SHP77 treated with DMSO at 0.1 percent for 48 hours (cell line): ENCODE results near the gene CARD16.
"Not testable (repeated sequence)": the region's sequence is repeated elsewhere in the genome, so short reads cannot be mapped to it uniquely, and the experiment has no call there.

Source experiments
- DNase-seq: peaks from one replicate; lab custom pipeline; 2025; lab: John Stamatoyannopoulos, UW

Gene CARD16

GRCh38 chr11:105049481-105049880, 4.3 kb upstream of the CARD16 start:
- DNase-seq, result no peak

- DNase-seq, result no peak
These were observed 1.9 kb upstream of the CARD16 start for GRCh38 chr11:105046898-105047579.

DNA sequence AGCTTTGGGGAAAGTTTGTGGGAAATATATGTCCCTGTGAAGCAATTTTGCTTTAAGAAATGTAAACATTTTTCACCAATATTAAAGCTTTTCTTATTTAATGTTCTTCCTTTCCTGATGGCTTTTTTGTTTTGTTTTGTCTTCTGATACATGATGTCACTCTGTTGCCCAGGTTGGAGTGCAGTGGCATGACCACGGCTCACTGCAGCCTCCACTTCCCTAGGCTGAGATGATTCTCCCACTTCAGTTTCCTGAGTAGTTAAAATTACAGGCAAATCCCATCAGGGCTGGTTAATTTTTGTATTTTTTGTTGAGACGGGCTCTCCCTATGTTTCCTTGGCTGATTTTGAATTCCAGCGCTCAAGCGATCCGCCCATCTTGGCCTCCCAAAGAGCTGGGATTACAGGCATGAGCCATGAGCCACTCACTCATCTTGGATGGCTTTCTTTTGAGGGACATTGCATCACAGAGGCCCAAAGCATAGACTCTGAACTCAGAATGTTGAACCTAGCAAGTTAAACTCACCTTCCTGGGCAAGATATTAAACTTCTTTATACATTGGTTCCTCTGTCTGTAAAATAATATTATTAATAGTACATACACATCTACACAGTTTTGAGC, 651 bp upstream of the CARD16 start:
- no peak for DNase-seq

- no peak for DNase-seq
These were observed 3.0 kb downstream of the CARD16 start for GRCh38 chr11:105042178-105042577.

DNA sequence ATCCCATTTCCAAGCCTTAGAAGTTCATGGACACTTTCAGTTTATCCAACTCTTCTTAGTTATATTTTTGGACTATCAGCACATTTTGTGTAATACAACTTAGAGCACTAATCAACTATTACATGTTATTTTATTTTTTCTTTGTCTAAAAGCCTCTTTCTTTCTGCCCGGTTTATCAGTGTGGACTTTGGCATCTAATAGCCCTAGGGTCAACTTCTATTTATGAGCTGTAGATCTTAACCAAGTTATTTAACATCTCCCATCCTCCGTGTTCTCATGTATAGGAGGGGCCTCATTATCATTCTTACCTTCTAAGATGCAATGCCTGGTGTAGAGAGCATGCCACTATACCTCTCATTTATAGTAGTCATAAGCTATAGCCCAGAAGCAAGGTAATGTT, 4.4 kb downstream of the CARD16 start:
- DNase-seq, result no peak

GRCh38 chr11:105034813-105035620, 10.1 kb downstream of the CARD16 start, which contains the start of gene CASP1:
Gene CASP1, minus strand, starts transcription at chr11:105035144. Its CDS starts 31 bp downstream, at chr11:105035113.
- no peak for DNase-seq

DNA sequence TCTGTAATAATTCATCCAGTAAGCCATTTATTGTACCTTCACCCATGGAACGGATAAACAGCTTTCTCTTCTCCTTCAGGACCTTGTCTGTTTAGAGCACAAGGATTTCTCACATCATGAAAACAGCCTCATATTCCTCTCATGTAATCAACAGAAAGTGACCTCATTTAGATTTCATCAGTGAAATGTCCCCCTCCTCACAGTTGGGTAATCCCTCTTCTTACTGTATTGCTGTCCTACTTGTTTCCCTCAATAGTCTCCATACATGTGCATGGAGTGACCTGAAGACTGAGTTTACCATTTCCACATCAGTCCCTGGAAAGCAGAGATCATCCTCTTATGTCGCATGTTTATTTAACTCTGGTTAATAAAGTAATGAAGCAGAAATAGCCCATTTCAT, 10.7 kb downstream of the CARD16 start:
- DNase-seq, result not testable (repeated sequence)

- no peak for DNase-seq
These were observed 11.4 kb downstream of the CARD16 start for GRCh38 chr11:105033781-105034180.

DNA sequence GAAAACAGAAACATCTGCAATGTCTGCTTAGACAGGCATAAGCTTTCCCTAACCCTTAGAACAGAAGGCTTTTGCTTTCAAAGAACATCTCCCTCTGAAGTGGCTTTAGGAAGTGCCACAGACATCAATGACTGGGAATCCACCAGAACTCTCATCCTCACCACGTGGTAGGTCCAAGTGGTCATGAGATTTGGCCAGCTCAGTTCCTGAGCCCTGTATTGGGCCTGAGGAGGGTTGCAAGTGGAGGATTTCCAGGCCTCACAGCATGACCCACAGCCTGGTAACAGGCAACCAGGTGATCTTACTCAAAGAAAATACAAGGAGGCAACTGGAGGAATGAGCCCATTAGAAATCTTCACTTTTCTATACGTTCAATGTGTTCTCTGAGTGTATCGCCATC, 11.8 kb downstream of the CARD16 start:
- DNase-seq, result no peak

DNA sequence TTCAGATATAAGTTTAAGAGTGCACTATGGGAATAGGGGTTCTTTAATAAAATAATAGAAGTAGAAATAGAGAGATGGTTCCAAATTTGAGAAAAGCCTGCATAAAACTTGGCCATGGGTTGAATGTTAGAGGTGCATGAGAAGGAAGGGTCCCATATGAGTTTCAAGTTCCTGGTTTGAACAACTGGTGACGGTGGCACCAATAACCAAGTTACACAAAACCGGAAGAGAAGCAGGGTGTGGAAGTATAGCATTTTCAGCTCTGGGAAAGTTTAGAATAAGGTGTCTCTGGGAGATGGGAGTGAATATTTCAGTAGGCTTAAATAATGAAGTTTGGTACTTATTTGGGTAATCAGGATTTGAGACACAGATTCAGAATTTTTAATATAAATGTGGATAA, 12.6 kb downstream of the CARD16 start:
- DNase-seq, result no peak

- no peak for DNase-seq
These were observed 17.5 kb downstream of the CARD16 start for GRCh38 chr11:105027678-105028077.

DNA sequence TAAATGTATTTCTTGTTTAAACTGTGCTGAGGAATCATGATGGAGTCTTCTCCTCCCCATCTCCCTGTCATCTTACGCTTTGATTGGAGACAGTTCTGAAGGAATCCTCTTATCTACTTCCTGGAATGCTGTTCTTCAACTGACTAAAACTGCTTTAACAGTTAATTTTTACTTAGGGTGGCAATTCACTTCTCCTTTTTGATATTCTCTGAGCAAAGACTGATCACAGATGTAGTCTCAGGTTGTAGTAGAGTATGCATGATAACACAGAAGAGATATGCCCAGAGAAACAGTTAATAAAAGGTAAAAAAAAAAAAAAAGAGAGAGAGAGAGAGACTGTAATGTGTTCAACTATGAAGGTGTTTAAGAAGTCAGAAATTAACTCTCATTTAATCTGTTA, 20.7 kb downstream of the CARD16 start:
- DNase-seq, result no peak

- no peak for DNase-seq
These were observed 22.1 kb downstream of the CARD16 start, which contains the start of gene CASP5 for GRCh38 chr11:105023003-105023402. Gene CASP5, minus strand, starts transcription at chr11:105023168. Its CDS starts 32 bp downstream, at chr11:105023136.

DNA sequence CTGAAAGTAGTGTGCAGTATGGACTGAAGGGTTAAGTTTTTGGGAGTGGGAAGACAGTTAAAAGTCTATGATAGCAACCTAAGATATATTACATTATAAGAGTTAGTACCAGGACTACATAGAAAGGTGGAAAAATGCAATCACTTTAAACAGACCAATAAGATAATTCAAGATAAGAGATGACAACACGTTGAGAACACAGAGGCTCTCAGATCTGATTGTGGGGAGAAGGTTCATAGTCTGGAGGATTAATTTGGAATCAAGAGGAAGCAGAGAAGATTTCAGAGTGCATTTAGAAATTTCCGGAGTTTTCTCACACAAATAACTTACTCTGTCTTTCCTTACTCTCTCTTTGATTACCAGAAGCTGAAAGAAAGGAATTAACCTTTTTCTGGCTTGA, 22.6 kb downstream of the CARD16 start:
- DNase-seq, result no peak

DNA sequence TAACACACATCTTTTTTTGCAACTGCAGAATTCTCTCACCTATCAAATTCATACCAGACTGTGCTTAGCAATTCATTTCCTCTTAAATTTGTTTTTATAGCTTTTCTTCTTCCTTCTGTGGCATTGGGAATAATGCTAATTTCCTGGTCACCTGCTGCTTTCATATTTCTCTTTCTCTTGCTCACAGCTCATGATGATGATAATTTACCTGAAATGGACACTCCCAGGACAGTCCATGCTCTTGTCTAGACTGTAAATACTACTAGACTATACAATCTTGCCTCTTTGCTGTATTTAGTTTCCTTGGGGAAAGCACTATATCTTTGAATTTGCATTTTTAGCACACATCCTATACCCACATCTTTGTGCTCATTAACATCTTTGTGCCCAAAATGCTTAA, 37.7 kb downstream of the CARD16 start:
- no peak for DNase-seq

GRCh38 chr11:105005451-105005845, 39.7 kb downstream of the CARD16 start:
- no peak for DNase-seq

DNA sequence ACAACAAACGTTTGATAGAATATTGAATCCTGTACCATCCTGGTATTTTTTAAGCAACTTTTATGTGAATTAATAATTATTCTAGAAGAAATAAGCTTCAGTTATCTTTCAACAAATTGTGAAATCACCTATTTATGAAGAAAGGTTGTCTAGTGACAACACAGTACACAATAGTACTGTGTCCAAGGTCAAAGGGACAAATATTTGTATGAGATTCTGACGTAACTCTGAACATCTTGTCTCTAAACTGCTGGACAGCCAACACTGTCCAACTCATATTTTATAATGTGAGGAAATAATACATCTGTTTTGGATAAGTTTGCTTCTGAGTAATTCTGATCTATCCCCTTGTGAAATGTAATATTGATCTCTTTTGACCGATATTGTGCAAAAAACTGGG, 41.1 kb downstream of the CARD16 start:
- no peak for DNase-seq

DNA sequence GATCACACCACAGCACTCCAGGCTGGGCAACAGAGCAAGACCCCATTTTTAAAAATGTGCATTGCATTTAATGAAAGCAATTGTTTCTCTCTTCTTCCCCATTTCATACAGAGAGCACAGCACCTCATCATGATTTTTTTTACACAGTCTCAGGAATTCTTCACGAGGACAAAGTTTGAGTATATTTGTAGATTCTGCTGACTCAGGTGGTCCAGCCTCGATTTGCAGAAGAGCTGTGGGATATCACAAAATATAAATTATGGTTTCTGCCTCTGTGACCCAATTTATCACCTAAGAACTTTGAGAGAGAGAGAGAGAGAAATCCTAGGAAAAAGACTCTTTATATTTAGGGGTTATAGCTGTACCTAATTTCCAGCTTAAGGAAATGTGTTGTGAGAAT, 42.0 kb downstream of the CARD16 start:
- no peak for DNase-seq

- DNase-seq, result no peak
These were observed 44.3 kb downstream of the CARD16 start for GRCh38 chr11:105000797-105001196.

GRCh38 chr11:105000167-105000566, 45.0 kb downstream of the CARD16 start:
- DNase-seq, result no peak

- no peak for DNase-seq
These were observed 45.4 kb downstream of the CARD16 start for GRCh38 chr11:104999721-105000120.

DNA sequence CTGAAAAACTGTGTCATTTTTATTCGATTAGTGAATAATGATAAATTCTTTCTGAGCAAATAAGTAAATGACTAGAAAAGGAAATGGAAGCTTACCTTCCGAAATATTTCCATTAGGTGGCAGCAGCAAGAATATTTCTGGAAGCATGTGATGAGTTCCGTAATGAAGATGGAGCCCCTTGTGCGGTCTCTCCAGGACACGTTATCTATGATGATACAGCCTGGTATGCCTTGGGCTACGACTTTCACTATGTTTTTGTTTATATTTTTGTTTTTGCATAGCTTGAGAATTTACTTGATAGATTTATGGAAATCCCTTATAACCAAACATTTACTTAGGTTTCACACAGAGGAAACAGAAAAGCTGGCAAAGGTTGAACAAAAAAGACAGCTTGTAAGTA, 47.8 kb downstream of the CARD16 start:
- DNase-seq, result no peak

DNA sequence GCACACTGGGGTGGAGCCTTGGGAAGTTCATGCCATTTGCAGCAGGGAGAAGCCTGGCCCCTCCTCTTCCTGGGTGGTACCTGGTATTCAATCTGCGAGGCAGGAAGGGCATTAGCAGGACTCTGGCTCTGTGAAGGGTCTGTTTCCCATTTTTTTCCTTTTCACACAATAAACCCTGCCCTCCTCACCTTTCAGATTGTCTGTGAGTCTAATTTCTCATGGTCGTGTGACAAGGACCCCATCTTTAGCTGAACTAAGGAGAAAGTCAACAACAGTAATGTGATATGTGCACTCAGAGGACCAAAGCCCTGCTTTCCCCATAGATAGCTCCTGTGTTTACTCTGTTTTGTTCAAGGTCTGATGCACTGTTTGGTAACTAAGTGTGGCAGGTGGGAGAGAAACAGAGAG, 50.1 kb downstream of the CARD16 start:
- DNase-seq, result peak; percentile 80
